ENCODE data around the gene LUM. TPM values are rescaled to one million over a fixed set of nuclear protein-coding genes. Genes with fewer than 3 reads are reported as not detected.

Gene LUM
- total RNA-seq, 4 donors from 2014 or later: 31.5 to 65.2 (median 49.9) TPM

- Histone ChIP-seq H3K4me3 (no peak overlapping the region), H3K27me3 (no peaks in the 10 kb centered on the region), H3K36me3 (no peaks in the 10 kb centered on the region), H3K27ac (no peak overlapping the region), H3K9me3 (no peaks in the 10 kb centered on the region), H3K4me1 (no peaks in the 10 kb centered on the region)
- TF ChIP-seq CTCF (IDR thresholded peaks at IDR 0.05) (no peak), POLR2A (IDR thresholded peaks at IDR 0.05) (no peak)
- no peak for DNase-seq
Observed at GRCh38 chr12:91055976-91056375, 55.3 kb downstream of the LUM start.

- Histone ChIP-seq H3K9me3 (no peaks in the 10 kb centered on the region), H3K27ac (no peak overlapping the region), H3K4me3 (no peak overlapping the region), H3K4me1 (no peaks in the 10 kb centered on the region), H3K27me3 (no peaks in the 10 kb centered on the region), H3K36me3 (no peaks in the 10 kb centered on the region)
- no peak for TF ChIP-seq CTCF (IDR thresholded peaks at IDR 0.05)
- TF ChIP-seq POLR2A (IDR thresholded peaks at IDR 0.05): no peak
- peak in 2 of 3 donors; percentile 14 to 43 for DNase-seq
Observed at GRCh38 chr12:91053951-91054715, 57.2 kb downstream of the LUM start.

Other genes starting within 250 kb of the LUM start
- not detected for gene CCER1, start 156.3 kb downstream of the LUM start, total RNA-seq
- gene EPYC, start 106.5 kb downstream of the LUM start, total RNA-seq: not detected
- gene KERA, start 53.5 kb downstream of the LUM start, total RNA-seq: not detected
- gene DCN, start 71.3 kb upstream of the LUM start, total RNA-seq: 100 to 1,000 TPM; 142 to 543 (median 309) TPM